T-helper 22 cell (primary cell): ENCODE measurements around the gene ETV6.

ENCODE experiments used
- DNase-seq: peaks from one replicate; pipeline ENCODE4 v3.0.0-alpha.2; 2020; ENCODE audit warnings: low read depth

ETV6 gene

DNA sequence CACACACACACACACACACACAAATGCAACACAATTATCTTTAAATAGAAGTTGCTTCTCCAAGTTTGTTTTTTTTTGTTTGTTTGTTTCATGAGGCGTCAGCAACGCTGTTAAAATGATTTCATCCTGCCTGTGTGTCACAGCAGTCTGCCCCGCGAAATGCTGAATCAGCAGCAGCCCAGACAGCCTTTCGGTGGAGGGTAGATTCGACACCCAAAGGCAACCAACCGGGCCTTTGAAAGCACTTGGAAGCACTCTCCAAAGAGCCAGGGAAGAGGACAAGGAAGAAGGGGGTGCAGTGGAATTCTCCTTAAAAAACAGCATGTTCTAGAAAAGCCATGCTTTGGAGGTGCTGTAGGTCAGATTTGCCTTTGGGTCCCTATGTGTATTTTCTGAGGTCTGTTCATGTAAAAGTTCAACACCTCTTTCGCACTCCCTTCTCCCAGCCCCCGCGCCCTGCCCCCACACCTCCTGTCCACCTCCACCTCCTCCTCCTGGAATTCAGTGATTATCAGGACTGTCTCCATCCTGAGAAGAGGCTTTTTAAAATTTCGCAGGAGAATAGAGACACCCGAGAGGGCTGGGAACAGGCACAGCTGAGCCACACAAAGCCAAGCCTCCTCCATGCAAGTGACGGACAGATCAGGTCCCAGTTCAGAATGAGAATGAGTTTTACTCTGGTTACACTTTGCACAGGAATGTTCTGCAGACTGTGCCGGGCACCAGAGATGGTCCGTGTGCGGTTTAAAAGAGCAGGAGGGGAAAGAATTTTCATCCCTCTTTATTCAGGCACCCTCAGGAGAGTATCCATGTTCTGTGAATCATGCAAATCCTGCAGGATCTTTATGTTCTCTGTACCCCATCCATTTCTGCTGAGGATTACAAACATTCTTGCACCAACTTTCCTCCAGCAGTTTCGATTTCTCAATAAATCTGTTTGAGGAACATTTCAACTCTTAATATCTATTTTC, 177.9 kb downstream of the ETV6 start:
- no peak for DNase-seq

DNA sequence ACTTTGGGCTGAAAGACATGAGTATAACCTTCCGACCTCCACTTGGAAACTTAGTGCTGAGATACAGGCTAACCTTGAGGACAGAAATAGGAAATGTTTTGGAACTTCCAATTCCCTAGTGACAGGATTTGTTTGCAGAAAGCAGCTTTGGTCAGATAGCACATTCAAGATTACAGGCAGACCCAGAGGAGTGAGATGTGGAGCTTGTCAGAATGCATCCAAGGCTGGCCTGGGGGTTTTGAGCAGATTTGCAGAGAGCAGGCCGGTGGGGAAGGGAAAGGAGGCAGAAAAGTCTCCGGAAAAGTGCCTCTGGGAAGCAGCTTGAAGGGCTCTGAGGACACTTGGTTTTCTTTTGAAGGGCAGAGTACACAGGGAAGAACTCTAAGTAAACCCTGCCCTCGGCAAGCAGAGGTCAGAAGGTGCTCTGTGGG, 180.3 kb downstream of the ETV6 start:
- DNase-seq = no peak

DNA sequence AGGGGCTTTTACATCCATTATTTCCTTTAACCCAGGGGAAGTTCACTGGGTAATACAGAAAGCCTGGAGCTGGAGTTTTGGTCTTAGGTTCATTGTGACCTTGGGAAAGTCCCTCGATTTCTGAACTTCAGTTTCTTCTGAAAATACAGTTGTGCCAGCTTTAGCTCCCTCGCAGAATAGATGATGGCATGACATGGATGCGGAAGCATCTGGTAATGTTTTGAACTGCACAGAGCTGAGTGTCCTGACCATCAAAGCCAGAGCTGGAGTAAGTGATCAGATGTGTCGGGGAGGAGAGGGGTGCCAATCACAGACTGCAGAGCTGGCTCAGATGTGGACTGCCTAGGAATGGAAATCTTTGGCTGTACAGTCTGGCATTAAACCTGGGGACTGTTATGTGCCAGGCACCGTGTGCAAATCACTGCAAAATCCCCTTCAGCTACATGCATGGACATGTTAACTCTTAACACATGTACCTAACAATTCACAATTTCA, 180.9 kb downstream of the ETV6 start:
- DNase-seq = no peak

DNA sequence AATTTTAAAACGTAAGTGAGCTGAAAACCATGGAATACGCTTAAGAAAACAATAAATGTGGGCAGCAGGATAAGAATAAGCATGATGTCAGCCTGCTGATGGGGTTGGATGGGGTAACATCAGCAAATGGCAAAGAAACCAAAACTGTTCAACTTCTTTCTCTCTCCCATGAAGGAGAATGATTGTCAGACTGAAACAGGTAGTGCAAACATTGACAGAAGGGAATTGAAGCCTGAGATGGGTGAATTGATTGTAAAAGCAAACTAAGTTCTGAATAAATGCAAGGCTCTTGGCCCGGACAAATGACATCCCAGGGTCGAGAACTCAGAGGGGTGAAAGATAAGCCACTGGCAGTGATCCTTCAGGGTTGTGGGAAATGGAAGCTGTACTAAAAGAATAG, 182.6 kb downstream of the ETV6 start:
- no peak for DNase-seq

DNA sequence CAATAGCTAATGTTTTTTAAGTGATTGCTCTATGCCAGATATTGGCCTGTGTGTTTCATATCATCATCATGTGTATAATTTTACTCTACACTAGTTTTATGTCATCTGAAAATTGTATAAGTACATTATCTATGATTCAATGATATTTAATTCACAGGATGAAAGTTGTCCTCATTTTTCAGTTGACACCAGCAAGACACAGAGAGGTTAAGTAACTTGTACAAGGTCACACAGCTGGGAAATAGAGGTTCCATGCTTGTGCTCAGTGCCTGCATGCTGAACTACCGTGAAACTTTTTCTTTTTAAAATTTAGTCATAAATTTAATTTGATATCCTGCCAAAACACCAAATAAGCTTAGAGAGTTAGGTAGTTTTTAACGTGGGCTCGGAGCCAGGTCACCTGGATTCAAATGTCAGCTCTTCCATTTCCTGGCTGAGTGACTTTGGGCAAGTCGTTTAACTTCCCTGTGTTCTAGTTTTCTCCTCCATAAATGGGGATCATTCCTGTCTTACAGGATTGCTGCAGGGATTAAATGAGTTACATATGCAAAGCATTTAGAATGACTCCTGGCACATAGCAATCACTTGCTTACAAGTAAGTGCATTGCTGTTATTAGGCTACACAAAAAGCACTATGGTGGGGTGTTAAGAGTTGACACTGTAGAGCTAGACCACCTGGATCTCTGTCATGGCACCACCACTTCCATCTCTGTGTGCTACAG, 183.9 kb downstream of the ETV6 start:
- no peak for DNase-seq

DNA sequence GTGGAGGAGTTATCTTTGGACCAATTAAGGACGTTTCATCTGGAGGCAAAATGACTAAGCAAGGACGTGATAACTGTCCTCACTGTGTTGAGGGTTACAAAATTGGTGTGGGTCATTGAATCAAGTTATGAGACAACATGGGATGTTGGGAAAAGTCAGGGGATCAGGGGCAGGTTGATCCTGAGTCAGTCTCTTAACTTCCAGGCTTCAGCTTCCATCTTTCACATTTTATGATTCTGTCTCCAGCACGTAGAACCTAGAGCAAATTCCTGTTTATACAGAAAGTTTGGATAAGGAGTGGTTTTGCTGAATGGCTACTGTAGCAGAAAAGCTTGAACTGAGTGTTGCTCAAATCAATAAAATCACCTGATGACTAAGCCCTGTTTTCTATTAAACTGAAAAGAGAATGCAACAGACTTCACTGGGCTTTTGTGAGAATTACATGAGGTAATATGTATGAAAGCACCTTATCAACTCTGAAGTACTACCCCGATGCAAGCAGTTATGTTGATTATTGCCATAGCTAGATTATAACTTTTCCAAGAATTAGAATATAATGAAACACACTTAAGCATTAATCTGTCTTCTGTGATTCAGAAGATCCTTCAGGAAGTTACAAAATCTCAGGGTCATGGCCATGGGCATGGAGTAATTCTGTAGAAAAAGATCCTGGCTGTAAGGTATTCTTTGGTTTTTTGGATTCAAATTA, 184.8 kb downstream of the ETV6 start:
- no peak for DNase-seq

DNA sequence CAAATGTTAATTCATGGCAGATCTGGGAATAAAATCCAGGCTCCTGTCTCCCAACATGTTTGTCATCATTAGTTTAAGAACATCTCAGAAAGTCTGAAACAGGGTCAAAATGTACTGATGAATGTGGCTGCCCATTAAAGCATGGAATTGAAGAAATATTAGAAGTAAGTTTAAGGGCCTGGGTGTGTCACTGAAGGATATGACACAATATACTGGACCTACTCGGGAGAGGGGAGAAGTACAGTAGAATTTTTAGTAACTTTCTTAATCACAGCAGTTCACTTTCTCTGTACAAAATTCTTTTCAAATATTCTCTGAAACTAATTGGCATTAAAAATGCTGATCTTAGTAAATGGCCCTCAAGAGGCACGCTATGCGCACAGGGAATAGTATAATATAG, 185.5 kb downstream of the ETV6 start:
- DNase-seq = no peak

DNA sequence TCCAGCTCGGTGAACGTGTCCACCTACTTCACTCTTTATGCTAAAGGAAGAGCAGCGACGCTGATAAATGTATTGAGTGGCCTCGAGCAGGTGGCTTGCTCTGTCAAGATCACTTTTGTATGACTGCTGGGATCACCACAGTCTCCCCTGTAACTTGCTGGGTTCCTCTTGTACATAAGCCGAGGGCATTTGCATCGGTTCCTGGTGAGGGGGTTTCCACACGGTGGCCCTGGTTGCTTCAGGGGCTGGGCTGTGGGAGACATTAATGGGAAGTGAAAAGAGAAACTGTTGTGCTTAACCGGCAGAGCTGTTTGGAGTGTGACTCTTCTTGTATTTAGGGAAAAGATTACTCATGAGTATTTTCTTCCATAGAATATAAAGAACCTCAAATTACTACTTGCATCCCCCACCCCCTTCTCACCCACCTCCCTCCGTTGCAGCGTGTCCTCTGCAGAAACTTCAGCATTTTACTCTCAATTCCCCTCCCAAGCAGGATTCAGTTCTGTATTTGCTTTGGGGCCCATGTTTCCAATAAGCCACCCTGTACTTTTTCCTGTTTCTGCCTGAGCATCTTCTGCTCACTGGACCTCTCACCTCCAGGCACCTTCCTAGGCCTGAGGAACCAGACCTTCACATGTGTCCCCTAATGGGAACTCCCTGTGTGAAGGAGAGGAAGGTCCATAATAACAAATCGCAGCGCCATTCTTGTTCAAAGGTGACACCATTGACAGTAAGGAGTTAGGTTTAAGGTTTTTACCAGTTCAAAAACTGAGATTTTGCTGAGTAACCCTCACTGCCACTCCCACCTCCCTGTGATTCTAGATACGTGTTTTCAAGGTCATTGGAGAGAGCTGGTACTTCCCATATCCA, 187.0 kb downstream of the ETV6 start:
- DNase-seq = no peak

DNA sequence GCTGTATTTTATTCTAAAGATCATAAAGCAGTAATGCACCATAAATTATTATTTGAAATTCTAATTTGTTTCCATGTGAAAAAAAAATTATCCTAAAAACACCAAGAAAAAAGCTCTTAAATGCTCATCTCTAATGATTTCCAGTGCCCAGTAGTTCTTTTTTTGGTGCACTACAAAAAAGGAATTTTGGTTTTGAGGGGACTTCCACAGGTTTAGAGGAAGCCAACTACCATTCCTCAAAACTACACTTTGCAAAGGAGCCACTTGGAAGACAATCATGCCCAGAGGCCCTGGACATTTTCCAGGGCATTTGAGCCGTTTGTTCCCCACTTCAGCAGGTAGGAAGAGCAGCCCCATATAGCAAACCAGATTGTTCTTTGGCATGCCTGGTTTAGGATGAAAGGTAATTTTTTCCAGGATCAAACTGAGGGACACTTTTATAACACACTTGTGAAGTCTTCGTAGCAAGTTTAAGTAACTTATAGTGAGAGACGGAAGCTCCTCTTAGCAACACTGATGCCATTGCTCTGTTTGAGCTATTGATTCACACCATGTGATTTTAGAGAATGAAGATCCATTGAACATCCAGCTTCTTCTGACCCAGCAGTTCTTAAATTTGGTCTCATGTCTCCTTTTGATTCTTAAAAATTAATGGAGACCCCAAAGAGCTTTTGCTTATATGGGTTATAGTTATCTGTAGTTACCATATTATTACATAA, 187.9 kb downstream of the ETV6 start:
- no peak for DNase-seq

DNA sequence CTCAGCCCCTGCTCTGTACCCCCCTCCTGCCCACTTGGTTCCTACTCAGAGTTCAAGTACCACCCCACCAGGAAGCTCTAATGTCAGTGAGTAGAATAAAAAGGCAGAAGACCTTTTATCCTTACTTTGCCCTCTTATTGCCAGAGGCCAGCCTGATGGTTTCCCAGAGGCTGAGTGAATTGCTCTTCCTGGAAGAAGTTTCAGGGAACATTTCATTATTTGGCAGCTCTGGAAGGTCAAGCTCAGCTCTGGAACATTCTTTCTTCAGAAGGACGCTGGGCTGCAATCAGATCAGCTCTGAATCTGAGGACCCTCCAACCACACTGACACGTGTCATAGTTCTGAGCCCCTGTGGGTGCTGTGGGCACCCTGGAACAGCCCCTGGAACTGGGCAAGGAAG, 188.9 kb downstream of the ETV6 start:
- no peak for DNase-seq

DNA sequence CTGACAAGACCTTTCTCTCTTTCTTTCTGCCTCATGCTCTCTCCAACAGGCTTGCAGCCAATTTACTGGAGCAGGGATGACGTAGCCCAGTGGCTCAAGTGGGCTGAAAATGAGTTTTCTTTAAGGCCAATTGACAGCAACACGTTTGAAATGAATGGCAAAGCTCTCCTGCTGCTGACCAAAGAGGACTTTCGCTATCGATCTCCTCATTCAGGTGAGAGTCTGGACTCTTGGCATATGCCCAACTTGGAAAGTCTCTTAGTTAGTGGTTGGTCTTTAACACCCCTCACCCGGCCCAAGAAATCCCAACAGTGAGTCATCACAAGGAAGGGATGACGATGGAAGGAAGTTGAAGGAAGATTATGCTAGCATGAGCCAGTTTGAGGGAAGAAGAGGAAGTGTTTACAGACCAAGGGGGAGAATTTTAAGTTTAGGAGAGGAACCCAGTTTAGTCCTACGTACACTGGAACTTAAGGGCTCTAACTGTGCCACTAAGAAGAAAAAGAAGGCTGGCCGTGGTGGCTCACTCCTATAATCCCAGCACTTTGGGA, 189.7 kb downstream of the ETV6 start:
- DNase-seq = no peak

DNA sequence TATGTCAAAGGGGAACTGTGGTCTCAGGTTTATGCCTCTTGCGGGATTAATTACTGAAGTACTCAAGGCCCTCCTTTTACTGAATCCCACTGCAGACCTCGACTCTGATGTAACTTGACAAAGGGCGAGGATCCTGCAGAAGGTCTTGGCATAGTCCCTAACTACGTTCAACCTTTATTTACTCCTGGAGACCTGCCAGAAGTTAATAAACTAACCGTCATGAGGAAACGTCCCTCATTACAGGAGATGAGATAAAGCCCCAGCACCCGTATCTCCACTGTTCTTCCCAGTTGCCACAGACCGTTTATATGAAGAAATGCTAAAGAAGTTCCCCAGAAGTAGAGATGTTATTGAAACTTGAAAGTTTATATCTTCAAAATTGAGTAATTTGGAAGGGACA, 190.9 kb downstream of the ETV6 start:
- no peak for DNase-seq

DNA sequence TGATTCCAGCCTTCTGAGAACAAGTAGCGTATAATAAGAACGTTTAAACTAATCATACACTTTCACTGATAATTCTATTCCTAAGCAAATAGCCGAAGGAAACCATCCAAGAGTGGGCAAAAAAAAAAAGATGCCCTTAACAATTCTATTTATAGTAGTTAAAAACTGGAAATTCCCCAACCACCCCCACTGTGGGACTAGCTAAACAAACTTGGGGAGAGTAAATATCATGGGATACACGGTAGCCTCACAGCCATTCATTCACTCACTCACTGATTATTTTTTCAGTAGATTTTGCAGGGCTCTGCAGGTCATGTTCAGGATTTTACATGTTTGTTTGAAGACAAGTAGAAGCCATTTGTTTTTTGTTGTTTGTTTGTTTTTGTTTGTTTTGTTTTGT, 197.0 kb downstream of the ETV6 start:
- no peak for DNase-seq

DNA sequence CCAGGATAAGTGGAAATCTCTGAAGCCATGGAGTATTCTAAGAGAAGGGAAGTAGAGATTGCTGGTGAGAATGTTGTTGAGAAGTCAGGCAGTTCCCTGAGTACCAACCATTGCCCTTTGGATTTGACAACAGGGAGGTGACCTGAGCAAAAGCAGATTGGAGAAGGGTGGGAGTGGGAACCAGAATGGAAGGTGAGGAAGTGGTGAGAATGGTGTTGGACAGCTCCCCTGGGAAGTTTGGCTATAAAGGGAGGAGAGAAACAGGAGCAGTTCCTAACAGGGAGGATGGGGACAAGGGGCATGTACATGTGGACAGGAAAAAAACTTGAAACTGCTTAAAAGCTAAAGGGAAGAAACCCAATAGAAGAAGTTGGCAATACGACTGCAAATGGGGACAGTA, 198.1 kb downstream of the ETV6 start:
- DNase-seq = no peak

DNA sequence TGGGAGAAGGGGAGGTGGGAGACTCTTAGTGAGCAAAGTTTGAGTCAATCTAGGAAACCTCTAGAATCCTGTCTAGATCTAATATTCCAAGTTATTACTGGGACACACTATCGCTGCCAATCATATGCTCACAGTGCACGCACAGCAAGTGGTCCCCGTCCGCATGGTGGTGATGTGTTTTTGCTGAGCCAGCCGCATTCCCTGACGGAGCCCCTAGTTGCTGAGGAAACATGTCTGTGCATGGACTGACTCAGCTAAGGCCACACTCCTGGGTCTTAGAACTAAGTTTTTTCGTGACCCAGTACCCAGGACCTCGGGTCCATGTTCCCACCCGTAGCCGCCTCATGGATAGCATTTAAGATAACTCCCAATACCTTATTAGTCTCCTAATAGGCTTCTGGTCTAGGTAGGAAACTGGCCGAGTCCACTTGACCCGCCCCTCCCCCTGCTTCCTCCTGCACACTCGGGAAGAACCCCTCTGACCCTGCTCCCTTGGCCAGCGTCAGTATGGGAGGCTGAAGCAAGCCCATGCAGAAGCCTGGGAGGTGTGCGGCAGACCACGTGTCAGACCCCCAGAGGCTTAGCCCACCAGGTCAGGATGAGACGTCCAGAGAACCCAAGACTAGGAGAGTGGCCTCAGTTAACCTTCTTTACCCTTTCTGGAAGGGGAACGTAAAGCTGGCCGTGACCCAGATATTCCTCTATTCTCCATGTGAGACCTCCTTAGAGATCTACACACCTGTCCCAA, 200.5 kb downstream of the ETV6 start:
- no peak for DNase-seq

DNA sequence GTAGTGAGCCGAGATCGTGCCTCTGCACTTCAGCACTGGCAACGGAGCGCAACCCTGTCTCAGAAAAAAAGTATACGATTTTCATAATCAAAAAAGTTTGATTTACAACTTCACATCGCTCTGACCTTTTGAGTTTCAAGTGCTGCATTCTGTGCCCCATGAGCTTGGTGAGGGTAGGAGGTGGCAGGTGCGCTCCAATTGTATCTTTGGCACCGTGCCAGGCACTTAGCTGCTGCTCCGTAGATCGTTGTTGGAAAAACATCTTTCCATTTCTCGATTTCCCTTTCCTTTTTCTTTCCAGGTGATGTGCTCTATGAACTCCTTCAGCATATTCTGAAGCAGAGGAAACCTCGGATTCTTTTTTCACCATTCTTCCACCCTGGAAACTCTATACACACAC, 203.7 kb downstream of the ETV6 start:
- DNase-seq = no peak

DNA sequence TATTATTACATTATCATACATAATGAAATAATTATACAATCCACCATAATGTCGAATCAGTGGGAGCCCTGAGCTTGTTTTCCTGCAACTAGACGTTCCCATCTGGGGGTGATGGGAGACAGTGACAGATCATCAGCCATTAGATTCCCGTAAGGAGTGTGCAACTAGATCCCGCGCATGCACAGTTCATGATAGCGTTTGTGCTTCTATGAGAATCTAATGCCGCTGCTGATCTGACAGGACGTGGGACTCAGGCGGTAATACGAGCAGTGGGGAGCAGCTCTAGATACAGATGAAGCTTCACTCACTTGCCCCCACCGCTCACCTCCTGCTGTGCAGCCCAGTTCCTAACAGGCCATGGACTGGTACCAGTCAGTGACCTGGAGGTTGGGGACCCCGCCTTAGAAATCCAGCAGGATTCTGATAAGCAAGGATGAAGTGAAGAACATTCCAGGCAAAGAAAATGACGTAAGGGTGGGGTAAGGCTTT, 204.6 kb downstream of the ETV6 start:
- DNase-seq = no peak

DNA sequence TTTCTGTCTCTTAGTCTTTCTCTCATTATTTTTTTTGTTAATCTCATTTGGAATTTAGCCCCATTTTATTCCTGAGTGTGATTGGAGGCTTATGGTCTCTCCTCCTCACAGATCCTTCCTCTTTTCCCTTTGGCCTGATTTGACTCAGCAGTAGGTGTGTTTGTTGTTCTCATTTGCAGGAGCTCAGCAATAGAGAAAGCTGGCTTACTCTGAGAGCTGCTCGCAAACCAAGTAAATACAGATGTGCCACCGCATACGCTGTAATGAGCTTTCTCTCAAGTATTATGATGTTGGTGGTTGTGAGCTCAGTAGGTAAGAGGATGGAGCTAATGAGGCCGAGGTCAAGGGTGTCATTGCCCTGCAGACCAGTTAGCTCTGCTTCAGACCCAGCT, 206.5 kb downstream of the ETV6 start:
- DNase-seq = no peak

DNA sequence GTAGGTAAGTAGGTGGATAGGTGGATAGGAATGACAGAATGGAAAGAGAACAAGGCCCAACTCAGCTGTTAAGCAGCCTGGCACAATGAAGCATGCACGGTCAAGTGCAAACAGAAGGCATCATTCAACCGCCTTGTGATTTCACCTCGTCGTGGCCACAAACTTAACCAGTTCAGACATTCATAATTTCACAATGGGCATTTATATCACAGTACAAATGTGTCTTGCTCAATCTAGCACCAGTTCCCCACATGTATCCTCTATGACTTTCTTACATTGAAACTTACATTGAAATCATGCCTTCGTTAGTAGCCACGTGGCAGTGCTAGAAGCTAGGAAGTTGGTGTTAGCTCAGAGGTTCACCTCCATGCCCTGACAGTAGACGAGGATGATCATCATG, 207.5 kb downstream of the ETV6 start:
- DNase-seq = no peak
